NCI-H2029 treated with DMSO at 0.1 percent for 48 hours (cell line): ENCODE measurements around the gene NCAM1.
"Not testable (repeated sequence)": the region's sequence is repeated elsewhere in the genome, so short reads cannot be mapped to it uniquely, and the experiment has no call there.

Source experiments
- DNase-seq: peaks from one replicate; lab custom pipeline; 2025; lab: John Stamatoyannopoulos, UW

Gene NCAM1

GRCh38 chr11:113277907-113278306, 316.7 kb downstream of the NCAM1 start:
- no peak for DNase-seq

- no peak for DNase-seq
Measured at GRCh38 chr11:113278481-113278880, 317.3 kb downstream of the NCAM1 start.

GRCh38 chr11:113278925-113279324, 317.7 kb downstream of the NCAM1 start:
- DNase-seq, result no peak

- no peak for DNase-seq
Measured at GRCh38 chr11:113279591-113279990, 318.4 kb downstream of the NCAM1 start.

GRCh38 chr11:113281052-113281725, 320.0 kb downstream of the NCAM1 start:
- DNase-seq, result no peak

- DNase-seq, result no peak
Measured at GRCh38 chr11:113282898-113283437, 321.7 kb downstream of the NCAM1 start.

GRCh38 chr11:113283881-113284280, 322.7 kb downstream of the NCAM1 start:
- DNase-seq, result no peak

- DNase-seq, result no peak
Measured at GRCh38 chr11:113286009-113286408, 324.8 kb downstream of the NCAM1 start.

GRCh38 chr11:113286509-113287497, 325.6 kb downstream of the NCAM1 start:
- DNase-seq, result no peak

GRCh38 chr11:113287801-113288200, 326.6 kb downstream of the NCAM1 start:
- no peak for DNase-seq

GRCh38 chr11:113288286-113288863, 327.2 kb downstream of the NCAM1 start:
- DNase-seq, result no peak

- peak; percentile 11 for DNase-seq
Measured at GRCh38 chr11:113289431-113290187, 328.4 kb downstream of the NCAM1 start.

- DNase-seq, result no peak
Measured at GRCh38 chr11:113293936-113294335, 332.7 kb downstream of the NCAM1 start.

GRCh38 chr11:113295993-113296392, 334.8 kb downstream of the NCAM1 start:
- DNase-seq, result no peak

- DNase-seq, result no peak
Measured at GRCh38 chr11:113296447-113297205, 335.4 kb downstream of the NCAM1 start.

- not testable (repeated sequence) for DNase-seq
Measured at GRCh38 chr11:113298496-113298895, 337.3 kb downstream of the NCAM1 start.

- no peak for DNase-seq
Measured at GRCh38 chr11:113304916-113305315, 343.7 kb downstream of the NCAM1 start.

GRCh38 chr11:113305440-113306336, 344.5 kb downstream of the NCAM1 start:
- peak; percentile 48 for DNase-seq

GRCh38 chr11:113308601-113309000, 347.4 kb downstream of the NCAM1 start:
- DNase-seq, result no peak

GRCh38 chr11:113311536-113311935, 350.3 kb downstream of the NCAM1 start:
- DNase-seq, result no peak
